ENCODE results near the gene WWOX.

Gene WWOX

DNA sequence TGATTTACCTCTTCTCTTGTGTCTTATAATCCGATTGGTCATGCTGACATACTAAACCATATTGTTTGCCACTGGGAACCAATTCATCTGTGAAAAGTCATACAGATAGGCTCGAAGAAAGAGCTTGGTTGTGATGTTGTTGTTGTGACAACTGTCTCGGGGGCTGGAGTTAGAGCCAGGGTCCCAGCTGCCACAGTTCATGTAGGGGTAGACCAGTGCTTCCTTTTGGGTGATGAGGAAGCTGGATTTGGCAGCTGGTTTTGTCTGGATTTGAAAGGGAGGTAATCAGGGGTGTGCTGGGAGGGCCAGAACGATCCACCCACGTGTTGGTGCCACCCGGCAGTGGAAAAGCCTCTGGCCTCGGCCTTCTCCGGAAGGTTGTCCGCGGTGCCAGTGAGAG, 438.1 kb downstream of the WWOX start:
- no peaks in the 10 kb centered on the region for H3K36me3 ChIP-seq (ENCODE audit: insufficient read depth, low read length)
- H3K4me1 ChIP-seq (ENCODE audit: insufficient read depth, low read length): no peaks in the 10 kb centered on the region
- no peak overlapping the region for H3K4me3 ChIP-seq (ENCODE audit: low read length)
- no peaks in the 10 kb centered on the region for H3K27me3 ChIP-seq (ENCODE audit: insufficient read depth, low read length)
- H3K9me3 ChIP-seq (ENCODE audit: low read length): peaks cover 4% of the 10 kb centered on the region
- no peak overlapping the region for H2AFZ ChIP-seq (ENCODE audit: low read depth, low read length)

DNA sequence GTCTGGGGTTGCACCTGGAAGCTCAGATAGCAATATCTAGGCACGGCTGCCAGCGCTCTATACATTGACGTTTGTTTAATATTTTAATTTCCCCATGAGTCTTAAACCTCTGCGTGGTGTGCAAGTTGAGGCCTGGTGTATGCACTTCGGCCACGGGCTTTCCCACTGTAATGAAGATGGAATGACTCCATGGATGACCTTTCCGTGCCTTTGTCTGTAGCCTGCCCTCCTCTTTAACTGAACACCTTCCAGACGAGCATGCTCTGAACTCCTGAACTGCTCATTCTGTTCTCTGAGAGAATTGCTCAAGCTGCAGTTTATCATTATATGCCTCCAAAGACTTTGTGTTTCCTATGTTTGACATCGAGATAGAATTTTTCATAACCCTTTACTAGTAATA, 438.8 kb downstream of the WWOX start:
- H3K4me1 ChIP-seq (ENCODE audit: insufficient read depth, low read length): no peaks in the 10 kb centered on the region

GRCh38 chr16:78538919-78539318, 439.5 kb downstream of the WWOX start:
- Histone ChIP-seq H3K4me1 (ENCODE audit: insufficient read depth, low read length) (no peaks in the 10 kb centered on the region), H3K9me3 (ENCODE audit: low read length) (no peaks in the 10 kb centered on the region), H2AFZ (ENCODE audit: low read depth, low read length) (no peak overlapping the region), H3K27me3 (ENCODE audit: insufficient read depth, low read length) (no peaks in the 10 kb centered on the region), H3K36me3 (ENCODE audit: insufficient read depth, low read length) (no peaks in the 10 kb centered on the region), H3K4me3 (ENCODE audit: low read length) (no peak overlapping the region)

More for the DNA sequence above, 438.8 kb downstream of the WWOX start:
- Histone ChIP-seq H2AFZ (ENCODE audit: low read depth, low read length) (no peak overlapping the region), H3K9me3 (ENCODE audit: low read length) (peaks cover 4% of the 10 kb centered on the region), H3K27me3 (ENCODE audit: insufficient read depth, low read length) (no peaks in the 10 kb centered on the region), H3K36me3 (ENCODE audit: insufficient read depth, low read length) (no peaks in the 10 kb centered on the region), H3K4me3 (ENCODE audit: low read length) (no peak overlapping the region)

DNA sequence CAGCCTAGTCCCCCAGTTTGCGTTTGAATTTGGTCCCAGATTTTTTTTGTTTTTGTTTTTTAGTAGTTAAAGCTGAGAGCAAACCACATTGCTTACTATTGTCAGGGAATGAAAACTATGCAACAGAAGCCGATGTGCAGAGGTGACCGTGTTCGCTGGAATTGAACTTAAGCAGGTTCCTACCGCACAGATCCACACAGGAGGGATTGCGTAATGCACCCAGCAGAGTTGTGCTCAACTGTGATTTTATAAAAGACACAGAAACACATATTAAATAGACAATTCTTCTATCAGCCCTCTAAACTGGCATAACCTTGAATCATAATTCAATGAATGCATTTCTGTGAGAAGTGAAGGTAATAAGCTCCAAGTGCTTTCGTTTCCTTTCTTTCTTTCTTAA, 443.0 kb downstream of the WWOX start:
- Histone ChIP-seq H3K4me1 (ENCODE audit: insufficient read depth, low read length) (no peaks in the 10 kb centered on the region), H3K4me3 (ENCODE audit: low read length) (no peak overlapping the region)

GRCh38 chr16:78543023-78543422, 443.6 kb downstream of the WWOX start:
- Histone ChIP-seq H3K27me3 (ENCODE audit: insufficient read depth, low read length) (no peaks in the 10 kb centered on the region), H3K4me3 (ENCODE audit: low read length) (no peak overlapping the region), H3K4me1 (ENCODE audit: insufficient read depth, low read length) (no peaks in the 10 kb centered on the region), H3K9me3 (ENCODE audit: low read length) (no peaks in the 10 kb centered on the region), H2AFZ (ENCODE audit: low read depth, low read length) (no peak overlapping the region), H3K36me3 (ENCODE audit: insufficient read depth, low read length) (no peaks in the 10 kb centered on the region)

More for the DNA sequence above, 443.0 kb downstream of the WWOX start:
- Histone ChIP-seq H3K36me3 (ENCODE audit: insufficient read depth, low read length) (no peaks in the 10 kb centered on the region), H3K9me3 (ENCODE audit: low read length) (no peaks in the 10 kb centered on the region), H3K27me3 (ENCODE audit: insufficient read depth, low read length) (no peaks in the 10 kb centered on the region), H2AFZ (ENCODE audit: low read depth, low read length) (no peak overlapping the region)

DNA sequence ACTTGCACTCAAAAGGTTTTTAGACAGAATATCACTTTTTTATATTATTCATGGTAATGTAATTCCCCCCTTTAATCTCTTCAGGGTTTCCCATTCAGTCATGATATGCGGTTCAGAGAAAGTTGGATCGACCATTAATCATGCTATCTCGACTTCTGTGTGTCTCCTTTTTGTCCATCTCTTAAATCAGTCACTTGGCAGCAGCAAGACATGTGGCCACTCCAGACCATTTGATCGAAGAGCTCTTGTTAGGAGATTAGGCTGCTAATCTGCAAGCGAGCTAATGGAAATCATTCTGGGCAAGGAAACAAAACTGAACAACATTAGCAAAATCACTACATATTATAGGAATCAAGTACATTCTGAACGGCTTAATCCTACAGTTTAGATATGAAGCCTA, 449.9 kb downstream of the WWOX start:
- no peaks in the 10 kb centered on the region for H3K27me3 ChIP-seq (ENCODE audit: insufficient read depth, low read length)
- H3K4me1 ChIP-seq (ENCODE audit: insufficient read depth, low read length): no peaks in the 10 kb centered on the region
- no peak overlapping the region for H2AFZ ChIP-seq (ENCODE audit: low read depth, low read length)
- no peaks in the 10 kb centered on the region for H3K9me3 ChIP-seq (ENCODE audit: low read length)
- H3K4me3 ChIP-seq (ENCODE audit: low read length): no peak overlapping the region
- no peaks in the 10 kb centered on the region for H3K36me3 ChIP-seq (ENCODE audit: insufficient read depth, low read length)

- Histone ChIP-seq H3K4me3 (ENCODE audit: low read length) (no peak overlapping the region), H3K9me3 (ENCODE audit: low read length) (no peaks in the 10 kb centered on the region), H2AFZ (ENCODE audit: low read depth, low read length) (no peak overlapping the region), H3K4me1 (ENCODE audit: insufficient read depth, low read length) (no peaks in the 10 kb centered on the region), H3K36me3 (ENCODE audit: insufficient read depth, low read length) (no peaks in the 10 kb centered on the region), H3K27me3 (ENCODE audit: insufficient read depth, low read length) (no peaks in the 10 kb centered on the region)
Measured at GRCh38 chr16:78551487-78552085, 452.1 kb downstream of the WWOX start.

- no peaks in the 10 kb centered on the region for H3K36me3 ChIP-seq (ENCODE audit: insufficient read depth, low read length)
- no peaks in the 10 kb centered on the region for H3K9me3 ChIP-seq (ENCODE audit: low read length)
- no peaks in the 10 kb centered on the region for H3K4me1 ChIP-seq (ENCODE audit: insufficient read depth, low read length)
- H3K4me3 ChIP-seq (ENCODE audit: low read length): no peak overlapping the region
- H3K27me3 ChIP-seq (ENCODE audit: insufficient read depth, low read length): no peaks in the 10 kb centered on the region
- H2AFZ ChIP-seq (ENCODE audit: low read depth, low read length): no peak overlapping the region
Measured at GRCh38 chr16:78552106-78552675, 452.7 kb downstream of the WWOX start.

DNA sequence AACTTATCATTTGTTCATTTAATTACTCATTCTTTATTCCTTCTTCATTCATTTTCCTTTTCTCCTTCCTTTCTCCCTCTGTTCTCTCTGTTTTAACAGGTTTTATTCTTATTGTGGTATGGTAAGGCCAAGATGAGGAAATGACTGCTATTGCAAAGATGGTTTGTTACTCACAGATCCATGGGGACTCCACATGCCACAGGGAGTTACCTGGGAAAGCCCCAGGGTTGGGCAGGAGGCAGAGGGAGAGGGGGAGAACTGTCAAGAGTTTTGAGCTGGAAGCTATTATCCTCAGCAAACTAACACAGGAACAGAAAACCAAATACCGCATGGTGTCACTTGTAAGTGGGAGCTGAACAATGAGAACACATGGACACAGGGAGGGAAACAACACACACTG, 453.3 kb downstream of the WWOX start:
- H2AFZ ChIP-seq (ENCODE audit: low read depth, low read length): no peak overlapping the region
- H3K4me3 ChIP-seq (ENCODE audit: low read length): no peak overlapping the region
- H3K27me3 ChIP-seq (ENCODE audit: insufficient read depth, low read length): no peaks in the 10 kb centered on the region
- no peaks in the 10 kb centered on the region for H3K4me1 ChIP-seq (ENCODE audit: insufficient read depth, low read length)
- no peaks in the 10 kb centered on the region for H3K36me3 ChIP-seq (ENCODE audit: insufficient read depth, low read length)
- H3K9me3 ChIP-seq (ENCODE audit: low read length): no peaks in the 10 kb centered on the region

DNA sequence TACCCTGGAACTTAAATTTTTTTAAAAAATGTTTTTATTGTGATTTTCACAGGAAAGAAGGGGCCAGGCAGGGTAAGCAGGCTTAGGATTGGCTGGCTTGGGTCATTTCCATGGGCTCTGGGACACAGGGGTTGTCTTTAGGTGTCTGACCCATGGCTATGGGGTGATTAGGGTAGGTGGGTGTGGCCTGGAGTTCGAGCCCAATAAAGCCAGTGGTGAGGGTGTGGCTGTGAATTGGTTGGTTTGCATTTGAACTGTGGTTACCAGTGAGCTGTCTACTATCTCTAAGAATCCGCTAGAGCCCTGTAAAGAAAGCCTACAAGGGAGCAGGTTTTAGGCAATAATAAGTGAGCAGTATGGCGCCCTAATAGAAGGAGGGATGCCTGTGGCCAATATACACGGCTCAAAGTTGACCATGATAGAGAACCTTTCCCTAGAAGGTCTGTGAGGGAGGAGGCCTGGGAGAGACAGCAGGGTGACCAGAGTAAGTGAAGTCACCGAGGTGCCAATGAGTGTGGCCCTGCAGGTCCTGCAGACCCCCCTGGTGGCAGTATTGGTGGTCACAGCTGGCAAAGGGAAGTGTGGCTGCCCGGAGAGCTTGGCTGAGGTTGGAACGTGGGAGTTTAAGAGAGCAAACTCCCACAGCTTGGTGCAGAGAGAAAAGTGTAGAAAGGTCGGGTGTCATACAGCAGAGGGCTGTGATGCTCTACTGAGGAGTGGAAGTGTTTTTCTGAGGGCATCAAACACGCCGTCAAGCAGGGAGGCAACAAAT, 454.0 kb downstream of the WWOX start:
- Histone ChIP-seq H3K36me3 (ENCODE audit: insufficient read depth, low read length) (no peaks in the 10 kb centered on the region), H3K9me3 (ENCODE audit: low read length) (peaks cover 2% of the 10 kb centered on the region), H3K4me3 (ENCODE audit: low read length) (no peak overlapping the region), H3K27me3 (ENCODE audit: insufficient read depth, low read length) (no peaks in the 10 kb centered on the region), H3K4me1 (ENCODE audit: insufficient read depth, low read length) (no peaks in the 10 kb centered on the region), H2AFZ (ENCODE audit: low read depth, low read length) (no peak overlapping the region)

- peaks cover 3% of the 10 kb centered on the region for H3K9me3 ChIP-seq (ENCODE audit: low read length)
- H2AFZ ChIP-seq (ENCODE audit: low read depth, low read length): no peak overlapping the region
- H3K4me3 ChIP-seq (ENCODE audit: low read length): no peak overlapping the region
Measured at GRCh38 chr16:78556421-78556820, 457.0 kb downstream of the WWOX start.

DNA sequence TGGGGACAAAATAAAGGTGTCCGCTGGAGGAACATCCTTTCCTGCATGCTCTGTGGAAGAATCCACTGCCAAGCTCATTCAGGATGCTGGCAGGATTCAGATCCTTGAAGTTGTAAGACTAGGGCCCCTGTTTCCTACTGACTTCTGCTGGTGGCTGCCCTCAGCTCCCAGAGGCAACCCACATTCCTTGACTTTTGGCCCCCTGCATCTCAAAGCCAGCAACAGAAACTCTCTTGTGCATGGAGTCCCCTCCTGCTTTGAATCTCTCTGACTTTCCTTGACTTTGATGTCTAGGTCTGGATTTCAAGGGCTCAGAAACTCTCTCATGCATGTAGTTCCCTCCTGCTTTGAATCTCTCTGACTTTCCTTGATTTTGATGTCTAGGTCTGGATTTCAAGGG, 461.5 kb downstream of the WWOX start:
- H3K36me3 ChIP-seq (ENCODE audit: insufficient read depth, low read length): no peaks in the 10 kb centered on the region
- H3K9me3 ChIP-seq (ENCODE audit: low read length): peaks cover 5% of the 10 kb centered on the region
- H3K4me1 ChIP-seq (ENCODE audit: insufficient read depth, low read length): no peaks in the 10 kb centered on the region

More at GRCh38 chr16:78556421-78556820, 457.0 kb downstream of the WWOX start:
- no peaks in the 10 kb centered on the region for H3K36me3 ChIP-seq (ENCODE audit: insufficient read depth, low read length)
- H3K27me3 ChIP-seq (ENCODE audit: insufficient read depth, low read length): no peaks in the 10 kb centered on the region
- H3K4me1 ChIP-seq (ENCODE audit: insufficient read depth, low read length): no peaks in the 10 kb centered on the region

DNA sequence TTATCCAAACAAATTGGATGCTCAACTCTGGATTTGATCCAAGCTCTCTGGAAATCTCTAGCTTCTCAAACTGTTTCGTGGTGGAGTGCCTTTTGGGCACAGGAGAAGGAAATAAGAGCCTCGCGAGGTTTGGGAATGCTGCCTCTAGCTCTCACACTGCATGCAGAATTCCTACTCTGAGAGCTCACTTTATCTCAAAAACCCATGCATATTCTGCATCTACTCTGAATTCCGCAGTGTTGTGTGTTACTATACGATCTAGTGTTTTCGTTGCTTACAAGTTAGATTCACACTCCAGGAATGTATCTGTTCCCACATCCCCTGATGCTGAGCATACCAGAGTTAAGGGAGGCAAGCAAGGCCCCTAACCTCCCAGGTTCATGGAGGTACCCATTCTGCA, 462.7 kb downstream of the WWOX start:
- H3K9me3 ChIP-seq (ENCODE audit: low read length): peaks cover 9% of the 10 kb centered on the region
- H2AFZ ChIP-seq (ENCODE audit: low read depth, low read length): no peak overlapping the region
- no peaks in the 10 kb centered on the region for H3K36me3 ChIP-seq (ENCODE audit: insufficient read depth, low read length)
- H3K27me3 ChIP-seq (ENCODE audit: insufficient read depth, low read length): no peaks in the 10 kb centered on the region
- no peaks in the 10 kb centered on the region for H3K4me1 ChIP-seq (ENCODE audit: insufficient read depth, low read length)
- H3K4me3 ChIP-seq (ENCODE audit: low read length): no peak overlapping the region

More for the DNA sequence above, 461.5 kb downstream of the WWOX start:
- no peaks in the 10 kb centered on the region for H3K27me3 ChIP-seq (ENCODE audit: insufficient read depth, low read length)
- H2AFZ ChIP-seq (ENCODE audit: low read depth, low read length): no peak overlapping the region
- H3K4me3 ChIP-seq (ENCODE audit: low read length): no peak overlapping the region
